Activated CD4-positive, alpha-beta T cell treated with anti-CD3 and anti-CD28 coated beads, Interleukin-2, amount 50 U/mL, for 48 hours (primary cell): ENCODE data around the gene ARL13A.
"Not testable (repeated sequence)": the region's sequence is repeated elsewhere in the genome, so short reads cannot be mapped to it uniquely, and the experiment has no call there.

ENCODE experiments used
- DNase-seq, 2 experiments: peaks; one replicate each; pipeline ENCODE4 v3.0.0-alpha.2; 2020

Gene ARL13A

DNA sequence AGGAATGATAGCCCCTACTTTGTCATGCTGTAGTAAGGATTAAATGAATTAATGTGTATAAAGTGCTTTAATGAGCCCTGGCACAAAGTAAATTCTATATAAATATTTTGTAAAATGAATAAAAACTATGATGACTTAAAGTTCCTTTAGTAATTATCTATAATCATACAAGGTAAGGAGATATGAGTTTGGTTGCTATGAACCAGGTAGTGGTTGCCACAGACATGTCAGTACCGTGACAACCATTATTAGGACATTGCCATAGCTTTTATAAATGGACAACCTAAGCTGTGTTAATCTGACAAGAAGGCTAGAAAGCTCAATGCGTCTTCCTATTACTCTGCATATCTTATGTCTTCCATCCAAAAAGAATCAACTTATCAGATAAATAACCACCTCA, at the start of gene ARL13A:
TSS of gene ARL13A (plus strand) at position 301 of the 400 bp plus-strand sequence. CDS start 3,982 bp downstream, outside the sequence.
- DNase-seq: no peak

DNA sequence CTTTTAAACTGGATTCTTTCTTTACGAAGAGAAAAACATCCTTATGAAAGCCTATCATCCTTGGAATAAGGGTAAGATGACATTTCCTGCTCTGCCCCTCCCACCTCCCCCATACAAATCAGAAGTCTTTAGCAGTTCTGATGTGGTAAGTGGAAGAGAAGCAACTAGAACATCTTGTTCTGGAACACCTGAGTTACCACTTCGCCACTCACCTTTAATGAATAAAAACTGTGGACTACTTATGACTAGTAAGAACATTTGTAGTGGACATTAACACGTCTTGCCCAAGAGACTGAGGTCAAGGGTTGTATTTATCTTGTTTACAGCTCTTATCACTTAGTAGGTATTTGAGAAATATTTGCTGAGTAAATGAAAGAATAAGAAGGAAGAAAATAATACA, 45.1 kb upstream of the ARL13A start:
- DNase-seq: no peak

DNA sequence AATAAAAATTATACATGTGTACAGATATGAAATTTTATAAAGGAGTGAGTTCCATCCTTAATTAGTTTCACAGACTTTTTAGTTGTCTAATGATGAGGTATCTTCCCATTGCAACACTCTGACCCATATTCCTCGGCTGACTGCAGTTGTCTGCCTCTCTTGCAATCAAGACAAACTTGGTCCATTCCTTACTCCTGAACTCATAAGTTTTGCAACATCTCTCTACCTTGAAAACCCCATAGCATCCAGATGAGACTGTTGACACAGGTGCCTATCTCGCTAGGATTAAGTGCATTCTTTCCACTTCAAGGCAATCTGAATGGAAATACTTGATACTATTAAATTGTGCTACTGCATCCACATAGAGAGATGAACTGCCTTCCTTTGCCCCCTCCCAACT, 43.1 kb upstream of the ARL13A start:
- no peak for DNase-seq

DNA sequence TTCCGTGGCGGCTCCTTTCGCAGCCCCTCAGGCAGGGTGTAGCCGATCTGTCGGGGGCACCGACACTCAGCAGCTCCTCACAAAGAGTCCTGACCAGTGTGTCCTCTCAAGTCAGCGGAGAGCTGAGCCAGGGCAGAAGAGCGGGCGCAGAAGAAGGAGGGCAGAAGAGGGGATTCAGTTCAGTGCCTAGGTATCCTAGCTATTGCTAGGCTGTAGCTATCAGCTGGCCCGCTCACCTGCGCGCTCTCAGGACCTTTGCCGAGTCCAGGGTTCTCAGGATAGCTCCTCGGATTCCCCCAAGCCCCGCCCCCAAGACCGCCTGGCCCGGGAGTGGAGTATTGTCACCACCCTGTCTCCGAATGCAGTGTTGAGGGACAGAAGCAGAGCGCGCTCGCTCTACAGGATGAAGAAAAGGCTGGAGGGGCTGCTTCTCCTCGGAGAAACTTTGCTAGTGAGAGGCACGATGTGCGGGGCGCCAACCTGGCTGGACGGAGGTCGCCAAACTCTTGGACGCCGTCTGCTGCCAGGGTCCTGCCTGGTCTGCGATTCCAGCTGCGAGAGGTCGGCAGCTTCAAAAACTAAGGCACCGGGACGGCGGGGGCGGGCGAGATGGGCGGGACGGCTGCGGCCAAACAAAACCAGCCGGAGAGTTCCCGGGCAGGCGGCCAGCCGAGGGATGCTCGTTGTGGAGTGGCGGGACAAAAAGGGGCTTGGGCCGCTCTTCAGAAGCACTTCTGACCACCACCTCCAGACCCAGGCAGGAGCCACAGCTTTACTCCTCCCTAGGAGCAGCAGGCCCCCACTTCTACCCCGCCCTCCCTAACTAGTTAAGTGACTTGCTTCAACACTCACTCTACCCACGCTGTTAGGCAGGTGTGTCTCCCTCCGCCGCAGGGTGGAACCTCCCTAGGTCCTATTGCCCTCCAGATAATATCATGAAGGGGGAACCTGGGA, 40.6 kb upstream of the ARL13A start, which contains the start of gene XKRX:
TSS of gene XKRX (minus strand) at position 258 of the 954 bp plus-strand sequence. CDS start 613 bp downstream, outside the sequence.
- DNase-seq: peak; percentile 33 to 43

DNA sequence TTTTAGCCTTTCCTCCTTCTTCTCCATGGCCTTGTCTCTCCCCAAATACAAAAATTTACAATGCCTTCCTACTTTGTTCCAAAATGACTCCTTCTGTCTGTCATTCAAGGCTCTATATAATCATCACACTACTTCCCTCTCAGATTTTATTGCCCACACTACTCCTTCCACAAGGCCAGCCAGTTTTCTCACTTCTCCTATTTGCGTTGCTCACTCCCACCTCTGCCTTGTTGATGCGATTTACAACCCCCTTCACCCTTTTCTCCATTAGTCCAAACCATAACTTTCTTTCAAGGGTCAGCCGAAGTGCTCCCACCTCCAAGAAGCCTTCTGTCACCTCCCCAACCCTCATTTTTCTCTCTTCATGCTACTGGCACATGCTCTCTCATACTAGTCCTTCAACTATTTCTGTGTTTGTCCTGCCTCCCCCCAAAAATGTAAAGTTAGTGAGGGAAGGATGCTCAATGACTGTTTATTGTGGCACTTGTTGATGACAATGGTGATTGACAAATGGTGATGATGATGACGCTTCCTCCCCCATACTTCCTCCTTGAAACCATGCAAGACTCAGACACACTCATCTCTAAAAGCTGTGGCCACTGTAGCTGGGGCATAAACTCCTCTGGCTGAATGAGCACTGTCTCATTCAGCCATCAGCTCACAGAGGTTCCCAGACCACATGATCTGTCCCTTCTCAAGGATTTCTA, 38.1 kb upstream of the ARL13A start:
- peak in 1 of 2 experiments; percentile 12 for DNase-seq

DNA sequence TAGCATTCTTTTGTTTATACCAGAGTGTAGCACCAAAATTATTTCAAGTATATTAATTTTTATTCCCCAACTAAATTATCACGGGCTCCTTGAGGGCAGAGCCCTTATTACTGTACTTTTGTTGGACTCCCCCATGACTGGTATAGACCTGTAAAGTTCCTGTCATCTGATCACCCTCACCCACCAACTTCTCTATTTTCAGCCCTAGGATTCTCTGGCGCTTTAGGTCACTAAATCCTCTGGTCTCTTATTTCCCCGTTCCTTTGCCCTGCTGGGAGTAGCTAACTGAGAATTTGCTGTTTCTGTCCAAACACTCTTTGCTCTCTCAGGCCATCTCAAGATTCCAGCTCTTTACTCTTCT, 37.6 kb upstream of the ARL13A start:
- DNase-seq: no peak

DNA sequence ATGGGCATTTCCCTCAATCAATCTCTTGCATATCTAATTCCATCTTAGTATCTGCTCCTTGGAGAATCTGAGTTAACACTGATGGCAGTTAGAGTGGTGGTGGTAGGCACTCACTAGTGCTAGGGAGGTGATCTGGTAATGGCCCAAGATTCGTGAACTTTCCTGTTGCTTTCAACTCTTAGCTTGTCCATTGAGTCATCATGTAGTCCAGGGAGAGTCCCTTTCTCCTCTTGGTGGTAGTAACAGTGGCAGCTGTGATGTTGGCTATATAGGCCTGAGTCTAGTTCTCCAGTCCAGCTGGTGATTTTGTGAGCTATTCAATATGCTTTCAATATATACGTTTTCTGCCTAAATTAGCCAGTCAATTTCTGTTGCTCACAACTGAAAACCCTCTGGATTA, 33.7 kb upstream of the ARL13A start:
- DNase-seq: no peak

DNA sequence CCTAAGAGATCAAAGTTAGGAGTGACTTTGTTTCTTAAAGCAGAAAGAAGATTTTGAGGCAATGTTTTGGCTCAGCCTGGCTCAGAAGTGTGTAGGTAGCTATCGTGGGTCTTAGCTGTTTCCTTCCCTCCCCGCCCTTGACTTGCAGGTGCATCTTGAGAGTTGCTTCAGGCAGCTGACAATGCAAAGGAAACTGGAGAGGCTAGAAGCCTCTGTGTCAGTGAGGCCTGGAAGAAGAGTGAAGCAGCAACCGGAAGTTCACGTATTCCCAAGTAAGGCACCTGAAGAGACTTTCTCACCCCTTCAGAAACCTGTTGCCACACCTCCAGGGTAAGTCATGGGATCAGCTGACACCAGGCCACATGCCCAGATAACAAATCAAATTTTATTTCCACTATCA, 30.2 kb upstream of the ARL13A start:
- no peak for DNase-seq

DNA sequence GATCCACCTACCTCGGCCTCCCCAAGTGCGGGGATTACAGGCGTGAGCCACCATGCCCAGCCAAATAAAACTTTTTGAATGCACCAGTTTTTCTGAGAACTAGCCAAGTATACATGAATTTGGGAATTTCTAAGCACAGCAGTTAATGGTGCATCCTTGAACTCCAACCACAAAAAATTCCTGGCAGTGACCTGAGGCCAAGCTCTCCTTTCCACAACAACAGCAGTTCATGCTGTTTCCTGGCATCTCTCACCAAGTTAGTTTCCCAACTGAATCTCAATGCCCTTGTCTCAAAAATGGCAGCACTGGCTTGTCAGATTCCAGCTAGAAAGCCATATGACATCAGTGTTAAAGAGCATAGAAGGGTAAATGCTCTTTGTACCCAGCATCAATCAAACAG, 24.9 kb upstream of the ARL13A start:
- DNase-seq: no peak

DNA sequence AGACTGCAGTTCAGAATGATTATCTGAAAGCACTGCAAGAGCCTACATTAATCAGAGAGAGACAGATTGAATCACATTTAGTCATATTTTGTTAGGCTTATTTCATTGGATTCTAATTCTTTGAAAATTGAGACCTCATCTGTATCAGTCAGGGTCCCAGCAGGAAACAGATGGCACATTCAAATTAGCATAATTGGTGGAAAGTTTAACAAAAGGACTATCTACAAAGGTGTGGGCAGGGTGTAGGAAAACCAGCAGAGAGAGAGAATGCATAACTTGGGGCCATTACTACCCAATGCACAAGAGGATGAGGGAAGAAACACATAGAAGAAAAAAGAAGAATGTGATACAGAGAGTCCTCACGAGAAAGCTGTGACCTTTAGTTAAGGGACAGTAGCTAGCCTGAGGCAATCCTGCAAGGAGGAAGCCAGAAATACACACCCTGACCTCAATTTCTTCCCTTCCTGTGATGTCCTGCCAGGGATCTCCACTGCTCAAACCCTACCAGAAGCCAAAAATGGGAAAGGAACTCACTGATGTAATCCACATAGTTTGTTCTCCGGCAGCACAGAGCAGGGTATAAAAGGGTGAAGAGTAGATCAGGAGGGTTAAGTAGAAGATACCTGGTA, 23.1 kb upstream of the ARL13A start:
- DNase-seq: no peak

DNA sequence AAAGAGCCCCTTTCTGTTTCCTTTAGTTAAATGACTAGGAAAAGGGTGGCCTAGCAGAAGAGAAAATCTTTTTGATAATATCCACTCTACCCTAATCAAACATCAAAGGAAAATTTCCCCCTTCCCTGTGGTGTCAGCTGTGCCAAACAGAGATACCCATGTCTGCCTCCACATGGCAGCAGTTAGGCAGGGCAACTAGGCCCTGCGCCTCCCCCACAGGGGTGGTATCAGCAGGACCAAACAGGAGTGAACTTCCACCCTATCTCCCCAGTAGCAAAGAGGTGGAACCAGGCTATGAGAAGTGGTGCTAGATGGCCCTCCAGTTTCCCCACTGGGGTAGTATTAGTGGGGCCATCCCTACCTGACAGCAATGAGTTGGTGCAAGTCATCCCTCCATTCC, 21.0 kb upstream of the ARL13A start:
- DNase-seq: no peak

DNA sequence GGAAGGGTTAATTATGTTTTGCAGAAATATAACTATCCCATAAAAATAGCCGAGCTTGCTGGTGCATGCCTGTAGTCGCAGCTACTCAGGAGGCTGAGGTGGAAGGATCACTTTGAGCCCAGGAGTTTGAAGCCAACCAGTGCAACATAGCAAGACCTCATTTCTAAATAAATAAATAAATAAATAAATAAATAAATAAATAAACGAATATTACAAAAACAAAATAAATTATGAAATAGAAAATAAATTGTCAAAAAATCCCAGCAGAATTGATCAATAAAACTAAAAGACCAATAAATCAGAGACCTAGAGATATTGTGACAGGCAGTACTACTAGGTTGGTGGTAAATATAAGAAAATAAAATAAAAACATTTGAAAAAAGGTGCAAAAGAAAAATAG, 6.7 kb upstream of the ARL13A start:
- no peak for DNase-seq

DNA sequence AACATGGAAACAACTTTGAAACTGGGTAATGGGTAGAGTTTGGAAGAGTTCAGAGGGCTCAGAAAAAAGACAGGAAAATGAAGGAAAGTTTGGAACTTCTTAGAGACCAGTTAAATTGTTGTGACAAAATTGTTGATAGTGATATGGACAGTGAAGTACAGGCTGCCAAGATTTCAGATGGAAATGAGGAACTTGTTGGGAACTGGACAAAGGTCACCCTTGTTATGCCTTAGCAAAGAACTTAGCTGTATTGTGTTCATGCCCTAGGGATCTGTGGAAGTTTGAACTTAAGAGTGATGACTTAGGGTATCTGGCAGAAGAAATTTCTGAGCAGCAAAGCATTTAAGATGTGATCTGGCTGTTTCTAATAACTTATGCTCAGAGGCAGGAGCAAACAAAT, 5.1 kb upstream of the ARL13A start:
- DNase-seq: no peak

DNA sequence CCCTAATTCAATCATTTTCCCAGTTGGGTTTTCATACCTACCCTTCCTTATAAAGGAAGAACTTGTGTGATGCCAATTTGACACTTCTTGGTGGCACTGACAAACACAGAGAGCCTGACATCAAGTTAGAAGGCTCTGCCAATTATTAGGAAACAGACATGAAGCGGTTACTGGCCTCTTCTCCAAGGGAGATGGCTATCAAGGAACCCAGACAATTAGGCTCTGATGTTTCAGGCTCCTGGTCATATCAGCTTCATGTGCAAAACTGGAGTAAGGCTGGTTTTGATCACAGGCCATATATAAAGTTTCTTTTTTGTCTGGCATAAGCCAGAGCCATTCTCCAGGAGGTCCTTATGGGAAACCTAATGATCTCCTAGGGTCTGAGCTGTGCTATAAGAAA, 428 bp downstream of the ARL13A start:
- DNase-seq: no peak

DNA sequence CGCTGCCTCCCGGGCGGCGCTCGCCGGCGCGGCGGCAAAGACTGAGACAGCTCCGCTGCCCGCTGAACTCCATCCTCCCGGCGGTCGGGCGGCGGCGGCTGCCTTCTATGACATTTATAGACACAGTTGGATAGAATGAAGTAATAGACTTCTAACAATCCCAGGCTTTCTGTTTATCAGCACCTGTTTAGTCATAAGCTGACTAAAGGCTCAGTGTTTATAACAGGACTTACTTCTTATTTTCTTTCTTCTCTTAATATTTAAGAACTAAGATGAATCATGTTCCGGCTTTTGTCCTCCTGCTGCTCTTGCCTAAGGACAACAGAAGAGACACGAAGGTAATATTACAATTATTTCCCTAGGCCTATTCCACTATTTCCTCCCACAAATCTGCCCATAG, 3.9 kb downstream of the ARL13A start:
- no peak for DNase-seq

DNA sequence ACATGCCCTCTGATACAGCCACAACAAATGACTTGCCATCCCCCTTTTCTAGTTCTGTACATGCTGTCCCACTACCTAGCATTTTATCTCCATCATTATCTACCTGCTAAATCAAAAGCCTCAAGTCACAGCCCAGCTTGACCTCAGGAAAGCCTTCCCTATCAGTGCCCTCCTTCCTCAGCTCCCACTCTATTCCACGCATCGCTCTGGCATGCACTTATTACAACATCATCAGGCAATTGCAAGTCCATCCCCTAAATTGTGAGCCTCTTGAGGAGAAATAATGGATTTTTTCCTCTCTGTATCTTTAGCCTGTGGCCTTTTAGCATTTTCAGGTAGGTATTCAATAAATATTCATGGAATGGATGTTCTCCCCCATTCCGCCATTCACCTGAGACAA, 5.7 kb downstream of the ARL13A start:
- no peak for DNase-seq

DNA sequence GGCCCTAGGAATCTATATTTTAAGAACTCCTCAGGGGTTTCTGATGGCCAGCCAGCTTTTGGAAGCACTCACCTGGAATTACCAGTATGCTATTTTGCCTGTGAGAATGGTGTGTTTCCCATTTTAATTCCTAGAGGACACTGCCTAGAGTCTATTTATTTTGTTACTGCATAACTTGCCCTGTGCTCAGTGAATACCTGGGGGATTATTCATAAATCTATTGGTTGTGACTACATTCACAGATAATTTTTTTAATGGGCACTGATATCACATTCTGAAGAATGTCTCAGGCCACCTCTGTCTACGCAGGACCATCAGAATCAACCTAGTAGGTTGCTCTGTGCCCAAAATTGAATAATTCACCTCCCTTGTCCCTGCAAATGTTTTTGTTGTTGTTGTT, 6.7 kb downstream of the ARL13A start:
- DNase-seq: no peak

DNA sequence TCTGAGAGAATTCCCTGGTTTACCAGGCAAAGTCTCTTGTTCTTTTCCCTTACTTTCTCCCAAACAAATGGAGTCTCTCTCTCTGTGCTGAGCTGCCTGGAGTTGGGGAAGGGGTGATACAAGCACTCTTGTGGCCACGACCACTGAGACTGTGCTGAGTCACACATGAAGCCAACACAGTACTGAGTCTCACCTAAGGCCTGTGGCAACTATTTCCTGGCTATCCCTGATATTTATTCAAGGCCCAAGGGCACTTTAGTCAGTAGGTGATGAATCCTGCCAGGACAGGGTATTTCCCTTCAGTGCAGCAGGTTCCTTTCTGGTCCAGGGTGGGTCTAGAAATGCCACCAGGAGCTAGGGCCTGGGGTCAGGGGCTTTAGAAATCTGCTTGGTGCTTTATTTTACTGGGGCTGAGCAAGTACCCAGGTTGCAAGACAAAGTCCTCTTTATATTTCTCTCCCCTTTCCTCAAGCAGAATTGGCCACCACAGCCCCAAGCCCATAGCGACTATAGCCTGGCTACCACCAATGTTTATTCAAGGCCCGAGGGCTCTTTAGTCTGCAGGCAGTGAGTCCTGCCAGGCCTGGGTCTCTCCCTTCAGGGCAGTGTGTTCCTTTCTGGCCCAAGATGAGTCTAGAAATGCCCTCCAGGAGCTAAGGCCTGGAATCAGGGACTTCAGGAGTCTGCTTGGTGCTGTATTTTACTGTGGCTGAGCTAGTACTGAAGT, 10.5 kb downstream of the ARL13A start:
- no peak for DNase-seq

DNA sequence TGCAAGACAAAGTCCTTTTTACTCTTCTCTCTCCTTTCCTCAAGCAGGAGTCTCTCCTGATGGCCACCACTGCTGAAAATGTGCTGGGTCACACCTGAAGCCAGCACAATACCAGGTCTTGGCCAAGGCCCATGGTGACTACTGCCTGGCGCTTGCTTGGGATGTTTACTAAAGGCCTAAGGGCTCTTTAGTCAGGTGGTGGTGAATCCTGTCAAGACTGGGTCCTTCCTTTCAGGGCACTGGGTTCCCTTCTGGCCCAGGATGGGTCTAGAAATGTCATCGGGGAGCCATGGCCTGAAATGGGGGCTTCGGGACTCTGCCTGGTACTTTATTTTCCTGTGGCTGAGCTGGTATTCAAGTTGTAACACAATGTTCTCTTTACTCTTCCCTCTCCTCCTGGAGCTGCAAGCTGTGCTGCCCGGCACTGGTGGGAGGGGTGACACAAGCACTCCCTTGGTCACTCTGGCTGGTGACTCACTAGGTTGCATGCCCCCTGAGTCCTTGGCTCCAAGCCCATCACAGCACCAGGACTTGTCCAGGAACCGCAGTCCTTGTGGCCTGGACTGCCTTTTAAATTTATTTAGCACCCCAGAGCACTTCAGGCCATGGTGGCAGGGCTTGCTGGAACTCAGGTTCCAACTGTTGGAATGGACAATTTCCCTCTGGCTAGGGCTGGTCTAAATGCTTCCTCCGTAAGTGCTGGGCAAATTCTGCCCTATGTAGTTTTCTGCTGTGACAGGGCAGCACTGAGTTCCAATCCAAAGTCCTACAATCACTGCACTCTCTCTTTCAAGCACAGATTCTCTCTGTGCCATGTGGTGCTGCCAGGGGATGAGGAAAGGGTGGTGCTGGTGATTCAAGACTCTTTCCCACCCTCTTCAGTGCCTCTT, 11.3 kb downstream of the ARL13A start:
- no peak for DNase-seq

DNA sequence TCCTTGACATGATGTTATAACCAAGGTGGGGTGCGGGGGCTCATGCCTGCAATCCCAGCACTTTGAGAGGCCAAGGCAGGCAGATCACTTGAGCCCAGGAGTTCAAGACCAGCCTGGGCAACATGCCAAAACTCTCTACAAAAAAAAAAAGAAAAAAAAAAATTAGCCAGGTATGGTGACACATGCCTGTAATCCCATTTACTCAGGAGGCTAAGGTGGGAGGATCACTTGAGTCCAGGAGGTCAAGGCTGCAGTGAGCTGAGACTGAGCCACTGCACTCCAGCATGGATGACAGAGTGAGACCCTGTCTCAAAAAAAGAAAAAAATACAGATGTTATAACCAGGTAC, 12.0 kb downstream of the ARL13A start:
- not testable (repeated sequence) for DNase-seq

DNA sequence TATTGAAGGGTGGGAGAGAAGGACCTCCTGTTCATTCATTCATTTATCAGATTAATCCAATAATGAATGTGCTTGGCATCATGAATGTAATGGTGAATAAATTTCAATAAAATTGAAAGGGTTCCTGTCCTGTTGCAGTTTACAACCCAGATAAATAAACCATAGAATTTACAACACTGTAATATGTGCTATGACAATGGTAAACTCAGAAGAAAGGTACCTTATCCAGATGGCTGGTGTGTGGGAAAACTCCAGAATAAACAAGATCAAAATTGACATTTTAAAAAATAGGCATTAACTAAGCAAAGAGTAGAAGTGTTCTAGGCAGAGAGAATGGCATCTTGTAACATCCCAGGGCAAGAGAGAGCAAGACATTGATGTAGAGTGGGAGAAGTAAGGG, 15.3 kb downstream of the ARL13A start:
- DNase-seq: no peak

DNA sequence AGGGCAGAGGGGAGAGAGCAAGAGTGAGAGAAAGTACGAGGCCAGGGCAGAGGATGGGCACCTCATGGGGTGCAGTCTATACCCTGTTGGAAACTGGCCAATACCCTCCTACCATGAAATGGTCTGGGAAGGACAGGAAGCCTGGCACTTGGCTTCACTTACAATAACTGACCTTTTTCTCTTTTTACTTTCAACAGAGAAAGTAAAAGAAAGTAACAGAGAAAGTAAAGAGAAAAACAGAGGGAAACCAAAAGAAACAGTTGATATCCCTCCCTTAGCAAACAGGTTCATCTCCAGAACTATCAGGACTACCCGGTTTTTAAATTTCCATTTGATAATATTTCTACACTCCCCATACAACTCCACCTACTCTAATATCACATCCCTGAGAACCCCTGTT, 20.6 kb downstream of the ARL13A start:
- no peak for DNase-seq
